GM23338 (cell line): Measurements from ENCODE around the gene STX1A. TPM values are rescaled to one million over a fixed set of nuclear protein-coding genes. Genes with fewer than 3 reads are reported as not detected.

Experiments
- ATAC-seq: fragments of 200-7000 bp; cut with Tn5 transposase; 3 replicates; pipeline ENCODE4 v1.9.1; 2020
- DNase-seq: peaks from one replicate; pipeline ENCODE4 v3.0.0-alpha.2; 2015; ENCODE audit warnings: low spot score
- H2AFZ ChIP-seq: fragments of 200-600 bp; sonication (generic); 2 replicates; pipeline ENCODE4 v1.8.0; 2016; ENCODE audit warnings: antibody characterized with exemption, mild to moderate bottlenecking, moderate library complexity
- H3F3A ChIP-seq: fragments of 200-600 bp; sonication (generic); replicated peaks from 2 replicates; pipeline ENCODE4 v1.8.0; 2017; ENCODE audit warnings: antibody characterized with exemption, mixed run types, low read depth
- H3K27ac ChIP-seq: fragments of 200-600 bp; sonication (generic); 2 replicates; pipeline ENCODE4 v1.6.1; 2016; ENCODE audit warnings: low read depth
- H3K27me3 ChIP-seq: fragments of 200-600 bp; sonication (generic); 2 replicates; pipeline ENCODE4 v1.8.0; 2016; ENCODE audit warnings: mild to moderate bottlenecking, mixed run types, moderate library complexity; ENCODE audit not compliant: insufficient read depth
- H3K36me3 ChIP-seq: fragments of 200-600 bp; sonication (generic); 2 replicates; pipeline ENCODE4 v1.8.0; 2016; ENCODE audit warnings: mild to moderate bottlenecking; ENCODE audit not compliant: insufficient read depth
- H3K4me1 ChIP-seq: fragments of 200-600 bp; sonication (generic); 2 replicates; pipeline ENCODE4 v1.8.0; 2016; ENCODE audit warnings: mild to moderate bottlenecking, moderate library complexity; ENCODE audit not compliant: insufficient read depth
- H3K4me2 ChIP-seq: fragments of 200-600 bp; sonication (generic); 2 replicates; pipeline ENCODE4 v1.7.1; 2017; ENCODE audit warnings: mixed run types
- H3K4me3 ChIP-seq: fragments of 200-600 bp; sonication (generic); 2 replicates; pipeline ENCODE4 v1.6.1; 2016; ENCODE audit warnings: mixed run types
- H3K79me2 ChIP-seq: fragments of 200-600 bp; sonication (generic); replicated peaks from 2 replicates; pipeline ENCODE4 v1.8.0; 2017; ENCODE audit warnings: mild to moderate bottlenecking; ENCODE audit not compliant: insufficient read depth
- H3K9me2 ChIP-seq: fragments of 200-600 bp; sonication (generic); 2 replicates; pipeline ENCODE4 v1.8.0; 2017; ENCODE audit not compliant: insufficient read depth
- H4K20me1 ChIP-seq: fragments of 200-600 bp; sonication (generic); replicated peaks from 2 replicates; pipeline ENCODE4 v1.8.0; 2017; ENCODE audit warnings: mild to moderate bottlenecking; ENCODE audit not compliant: insufficient read depth
- H3K27ac Mint-ChIP-seq: 2 replicates; pipeline ENCODE4 v1.8.0; 2020; ENCODE audit warnings: inconsistent platforms, mild to moderate bottlenecking, moderate library complexity, mixed read lengths
- H3K27me3 Mint-ChIP-seq: 3 replicates; pipeline ENCODE4 v1.8.0; 2022; ENCODE audit warnings: low read depth, mild to moderate bottlenecking, moderate library complexity, mixed read lengths, inconsistent platforms; ENCODE audit not compliant: insufficient read depth, poor library complexity
- H3K36me3 Mint-ChIP-seq: 3 replicates; pipeline ENCODE4 v1.8.0; 2021; ENCODE audit warnings: low read depth, mild to moderate bottlenecking, inconsistent platforms, moderate library complexity, mixed read lengths
- H3K4me1 Mint-ChIP-seq: 3 replicates; pipeline ENCODE4 v1.8.0; 2020; ENCODE audit warnings: mild to moderate bottlenecking, inconsistent platforms, mixed read lengths
- H3K4me3 Mint-ChIP-seq: 3 replicates; pipeline ENCODE4 v1.8.0; 2021; ENCODE audit warnings: moderate library complexity, mild to moderate bottlenecking, inconsistent platforms, mixed read lengths
- H3K9me3 Mint-ChIP-seq: 3 replicates; pipeline ENCODE4 v1.8.0; 2020; ENCODE audit warnings: moderate library complexity, mild to moderate bottlenecking, inconsistent platforms, mixed read lengths
- CREB1 ChIP-seq: fragments of 250-450 bp; sonication (Bioruptor Pico); IDR thresholded peaks from 2 replicates; pipeline ENCODE4 v1.5.0; 2020; ENCODE audit warnings: low read depth, mild to moderate bottlenecking, moderate library complexity
- EZH2phosphoT487 ChIP-seq: fragments of 200-600 bp; sonication (generic); IDR thresholded peaks from one replicate; pipeline ENCODE4 v1.8.1; 2018; ENCODE audit warnings: antibody characterized with exemption; ENCODE audit not compliant: unreplicated experiment
- NANOG ChIP-seq: IDR thresholded peaks from 2 replicates; pipeline ENCODE4 v1.6.1; 2016; ENCODE audit warnings: antibody characterized with exemption, borderline replicate concordance
- POLR2AphosphoS5 ChIP-seq: IDR thresholded peaks from 2 replicates; pipeline ENCODE4 v1.6.1; 2016; ENCODE audit warnings: antibody characterized with exemption, low read depth
- STAT1 ChIP-seq: IDR thresholded peaks from one replicate; pipeline ENCODE4 v1.6.1; 2016; ENCODE audit warnings: antibody characterized with exemption; ENCODE audit not compliant: unreplicated experiment
- ZNF462 ChIP-seq: fragments of 250-450 bp; sonication (Bioruptor Pico); IDR thresholded peaks from 2 replicates; pipeline ENCODE4 v1.5.0; 2020; ENCODE audit warnings: mild to moderate bottlenecking, moderate library complexity
- polyA plus RNA-seq: library from polyadenylated mRNA; unstranded; fragments of >200 nt; fragmentation: Nextera tagmentation; extraction: Ambion mirVana; gene quantifications from 2 replicates; pipeline ENCODE4 v1.2.1, GENCODE V29; 2016
- total RNA-seq: library from RNA; depleted of rRNA; stranded (reverse); fragments of >200 nt; shearing (Covaris generic); gene quantifications from 2 replicates; pipeline ENCODE4 v1.2.3, GENCODE V29; 2014
- TF ChIP-seq, protein P1 (sequence below): IDR thresholded peaks from 2 replicates; pipeline ENCODE4 v1.6.1; 2016; ENCODE audit warnings: antibody characterized with exemption
- TF ChIP-seq, protein P2 (sequence below), 2 experiments: fragments of 200-600 bp in 1 of 2; sonication (generic) in 1 of 2; conservative IDR thresholded peaks; 2 replicates each; pipeline versions ENCODE4 v1.5.1 to v1.6.1; 2016 to 2017; ENCODE audit warnings: antibody characterized with exemption in 2 of 2, low read depth in 2 of 2, mild to moderate bottlenecking in 2 of 2, moderate library complexity in 1 of 2

The STX1A gene
- total and polyA plus RNA-seq, 2 experiments from 2014 or later: 9.1 to 19.8 TPM

DNA sequence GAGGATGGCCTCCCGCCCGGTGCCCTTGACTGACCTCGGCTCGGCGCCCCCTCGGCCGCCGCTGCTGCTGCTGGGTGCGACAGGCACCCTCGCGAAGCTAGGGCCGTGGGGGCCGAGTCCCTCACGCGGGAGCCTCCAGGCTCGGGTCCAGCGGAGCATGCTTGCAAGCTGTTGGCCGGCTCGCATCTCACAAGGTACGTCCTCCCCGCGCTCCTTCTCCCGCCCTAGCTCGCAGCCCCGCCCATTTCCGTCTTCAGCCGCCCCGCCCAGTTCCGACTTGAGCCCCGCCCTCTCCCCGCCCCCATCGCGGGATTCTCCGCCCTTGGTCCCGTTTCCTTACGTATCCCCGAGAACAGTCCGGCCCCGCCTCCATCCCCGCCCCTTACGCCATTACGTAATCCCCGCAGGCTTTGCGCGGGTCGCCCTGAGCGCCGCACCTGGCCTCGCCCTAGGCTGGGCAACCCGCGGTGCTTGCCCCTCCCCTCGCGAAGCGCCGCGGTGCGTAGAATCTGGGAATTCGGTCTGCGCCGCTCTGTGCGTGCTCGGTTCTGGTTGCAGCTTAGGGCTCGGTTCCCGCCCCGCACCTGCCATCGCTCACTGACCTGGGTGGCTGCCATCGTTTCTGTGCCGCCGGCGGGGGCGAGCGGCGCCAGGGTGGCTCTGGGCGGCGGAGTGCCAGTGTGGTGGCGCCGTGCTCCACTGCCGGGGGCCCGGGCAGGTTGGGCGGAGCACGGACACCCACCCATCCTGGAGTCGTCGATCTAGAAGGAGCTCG lies 19.3 kb upstream of the STX1A start, which contains the start of gene ABHD11:
Gene ABHD11, minus strand, starts transcription at position 191 of the 775 bp plus-strand sequence. Its CDS starts 32 bp downstream, at position 159.
- Mint-ChIP-seq H3K4me1 (peaks cover 35% of the 10 kb centered on the region), H3K27me3 (peaks cover 33% of the 10 kb centered on the region), H3K36me3 (peaks cover 8% of the 10 kb centered on the region), H3K9me3 (no peaks in the 10 kb centered on the region), H3K27ac (peak within 1 kb of the TSS; percentile 95), H3K4me3 (peak within 1 kb of the TSS; percentile 90)
- Histone ChIP-seq H3K4me3 (peak within 1 kb of the TSS; percentile 90), H3K36me3 (0 out of 2 replicates have a peak, but pooled peaks cover 3% of the 10 kb centered on the region), H3K4me2 (peak within 1 kb of the TSS; percentile 98), H4K20me1 (peaks cover 13% of the 10 kb centered on the region), H3F3A (peaks cover 8% of the 10 kb centered on the region), H3K79me2 (no peaks in the 10 kb centered on the region; the same call in 1 of the 2 replicates), H3K4me1 (peaks cover 27% of the 10 kb centered on the region), H3K27me3 (peaks cover 30% of the 10 kb centered on the region), H3K9me2 (no peaks in the 10 kb centered on the region), H2AFZ (peak within 1 kb of the TSS; percentile 84), H3K27ac (peak within 1 kb of the TSS; percentile 92)
- ATAC-seq: peak; percentile 52
- peak; percentile 97 for DNase-seq
- TF ChIP-seq CREB1 (CRISPR knock-in tag): peak; percentile 77
- TF ChIP-seq EZH2phosphoT487: no peak
- TF ChIP-seq POLR2AphosphoS5: peak; percentile 76

- peaks cover 26% of the 10 kb centered on the region for H3K27me3 ChIP-seq
- TF ChIP-seq ZNF462: no peak
- TF ChIP-seq EZH2phosphoT487: no peak
- TF ChIP-seq, protein P1, sequence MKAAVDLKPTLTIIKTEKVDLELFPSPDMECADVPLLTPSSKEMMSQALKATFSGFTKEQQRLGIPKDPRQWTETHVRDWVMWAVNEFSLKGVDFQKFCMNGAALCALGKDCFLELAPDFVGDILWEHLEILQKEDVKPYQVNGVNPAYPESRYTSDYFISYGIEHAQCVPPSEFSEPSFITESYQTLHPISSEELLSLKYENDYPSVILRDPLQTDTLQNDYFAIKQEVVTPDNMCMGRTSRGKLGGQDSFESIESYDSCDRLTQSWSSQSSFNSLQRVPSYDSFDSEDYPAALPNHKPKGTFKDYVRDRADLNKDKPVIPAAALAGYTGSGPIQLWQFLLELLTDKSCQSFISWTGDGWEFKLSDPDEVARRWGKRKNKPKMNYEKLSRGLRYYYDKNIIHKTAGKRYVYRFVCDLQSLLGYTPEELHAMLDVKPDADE: no peak
- TF ChIP-seq, protein P2, sequence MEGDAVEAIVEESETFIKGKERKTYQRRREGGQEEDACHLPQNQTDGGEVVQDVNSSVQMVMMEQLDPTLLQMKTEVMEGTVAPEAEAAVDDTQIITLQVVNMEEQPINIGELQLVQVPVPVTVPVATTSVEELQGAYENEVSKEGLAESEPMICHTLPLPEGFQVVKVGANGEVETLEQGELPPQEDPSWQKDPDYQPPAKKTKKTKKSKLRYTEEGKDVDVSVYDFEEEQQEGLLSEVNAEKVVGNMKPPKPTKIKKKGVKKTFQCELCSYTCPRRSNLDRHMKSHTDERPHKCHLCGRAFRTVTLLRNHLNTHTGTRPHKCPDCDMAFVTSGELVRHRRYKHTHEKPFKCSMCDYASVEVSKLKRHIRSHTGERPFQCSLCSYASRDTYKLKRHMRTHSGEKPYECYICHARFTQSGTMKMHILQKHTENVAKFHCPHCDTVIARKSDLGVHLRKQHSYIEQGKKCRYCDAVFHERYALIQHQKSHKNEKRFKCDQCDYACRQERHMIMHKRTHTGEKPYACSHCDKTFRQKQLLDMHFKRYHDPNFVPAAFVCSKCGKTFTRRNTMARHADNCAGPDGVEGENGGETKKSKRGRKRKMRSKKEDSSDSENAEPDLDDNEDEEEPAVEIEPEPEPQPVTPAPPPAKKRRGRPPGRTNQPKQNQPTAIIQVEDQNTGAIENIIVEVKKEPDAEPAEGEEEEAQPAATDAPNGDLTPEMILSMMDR (conservative IDR thresholded peaks at IDR 0.05; ENCODE audit: low read depth in 2 of 2): no peak
- no peak for TF ChIP-seq STAT1
- no peak for TF ChIP-seq NANOG
- TF ChIP-seq POLR2AphosphoS5: no peak
- TF ChIP-seq CREB1 (CRISPR knock-in tag): no peak
Measured at GRCh38 chr7:73738220-73738611, 18.7 kb upstream of the STX1A start.

More at GRCh38 chr7:73738220-73738611, 18.7 kb upstream of the STX1A start:
- peaks cover 28% of the 10 kb centered on the region for H3K27me3 Mint-ChIP-seq
- peak; percentile 78 for DNase-seq
- peak overlapping the region; percentile 43; the same call in 1 of the 2 replicates for H2AFZ ChIP-seq
- H3K4me1 ChIP-seq: peaks cover 21% of the 10 kb centered on the region
- peaks cover 30% of the 10 kb centered on the region for H3K4me1 Mint-ChIP-seq
- peak overlapping the region; percentile 90 for H3K27ac Mint-ChIP-seq
- peaks cover 8% of the 10 kb centered on the region for H3F3A ChIP-seq
- H3K27ac ChIP-seq: peak overlapping the region; percentile 92
- peak overlapping the region; percentile 90 for H3K4me3 ChIP-seq
- peaks cover 13% of the 10 kb centered on the region for H4K20me1 ChIP-seq
- H3K9me3 Mint-ChIP-seq: no peaks in the 10 kb centered on the region
- H3K36me3 Mint-ChIP-seq: peaks cover 8% of the 10 kb centered on the region
- 0 out of 2 replicates have a peak, but pooled peaks cover 3% of the 10 kb centered on the region for H3K36me3 ChIP-seq
- peak overlapping the region; percentile 90 for H3K4me3 Mint-ChIP-seq
- H3K79me2 ChIP-seq: no peaks in the 10 kb centered on the region; the same call in 1 of the 2 replicates
- no peaks in the 10 kb centered on the region for H3K9me2 ChIP-seq
- H3K4me2 ChIP-seq: peak overlapping the region; percentile 98
- ATAC-seq: peak; percentile 4
